HCT116 (cell line): Measurements from ENCODE around the gene TMPRSS11E. TPM values are rescaled to one million over a fixed set of nuclear protein-coding genes. Genes with fewer than 3 reads are reported as not detected.
A peak's percentile ranks its signal among the peaks of the same experiment; 100 is the strongest.

Experiments used
- ATAC-seq: fragments of 200-7000 bp; cut with Tn5 transposase; 2 replicates; pipeline ENCODE4 v1.9.1; 2020; ENCODE audit warnings: mild to moderate bottlenecking, moderate library complexity
- Bru-seq: library from RNA; stranded (reverse); fragments of 400-500 nt; gene quantifications from one replicate; lab custom pipeline; 2021; lab: Mats Ljungman, UMichigan
- BruChase-seq, 2 experiments: library from RNA; stranded (reverse); fragments of 400-500 nt; gene quantifications; one replicate each; lab custom pipeline; 2021; lab: Mats Ljungman, UMichigan
- BruUV-seq: library from RNA; stranded (reverse); fragments of 400-500 nt; replicated peaks from 2 replicates; lab custom pipeline; 2021; lab: Mats Ljungman, UMichigan
- CTCF ChIA-PET: fragments of 300-600 bp; sonication (Branson Sonifier 250); formaldehyde crosslinking; loops from one replicate; lab custom pipeline; 2021; ENCODE audit warnings: antibody characterized with exemption; lab: Charles Lee
- POLR2A ChIA-PET: fragments of 300-600, 350-600 bp; sonication (Branson Sonifier 250); formaldehyde crosslinking; loops from one replicate; lab custom pipeline; 2021; ENCODE audit warnings: antibody characterized with exemption; lab: Charles Lee
- RAD21 ChIA-PET, 2 experiments: fragments of 300-600 bp; sonication (Branson Sonifier 250); formaldehyde crosslinking; loops; one replicate each; lab custom pipeline; 2023; ENCODE audit warnings: low total read pairs in 2 of 2; ENCODE audit not compliant: uncharacterized antibody in 2 of 2, unreplicated experiment in 2 of 2, low non-redundant PET in 1 of 2; lab: Charles Lee
- DNase-seq: peaks from one replicate; pipeline ENCODE4 v3.0.0-alpha.2; 2010; ENCODE audit warnings: low read depth, low spot score
- H2AFZ ChIP-seq: fragments of 200-600 bp; shearing (Covaris generic), sonication (generic); 2 replicates; pipeline ENCODE4 v1.6.1; 2017; ENCODE audit warnings: low read depth, mixed run types, mixed read lengths, antibody characterized with exemption, low read length; ENCODE audit not compliant: poor library complexity, severe bottlenecking
- H3K27ac ChIP-seq: 2 replicates; pipeline ENCODE4 v1.5.1; 2012; ENCODE audit warnings: low read depth, low read length
- H3K27me3 ChIP-seq: fragments of 200-600 bp; sonication (generic); 2 replicates; pipeline ENCODE4 v1.6.1; 2016; ENCODE audit warnings: mixed run types, low read length, mixed read lengths; ENCODE audit not compliant: insufficient read depth
- H3K36me3 ChIP-seq, 2 experiments: fragments of 200-500 bp in 1 of 2; fragments of 200-600 bp in 1 of 2; sonication (Bioruptor generic) in 1 of 2; sonication (generic) in 1 of 2; 2 replicates each; pipeline versions ENCODE4 v1.5.1 to v1.6.1; 2014 to 2016; ENCODE audit warnings: low read length in 2 of 2, inconsistent platforms in 1 of 2, mixed read lengths in 1 of 2, mixed run types in 1 of 2; ENCODE audit not compliant: insufficient read depth in 2 of 2, control insufficient read depth in 1 of 2
- H3K4me1 ChIP-seq, 2 experiments: fragments of 200-600 bp in 1 of 2; sonication (generic) in 1 of 2; 2 replicates each; pipeline versions ENCODE4 v1.5.1 to v1.6.1; 2012 to 2017; ENCODE audit warnings: low read length in 2 of 2, inconsistent platforms in 1 of 2, mild to moderate bottlenecking in 1 of 2, mixed read lengths in 1 of 2, mixed run types in 1 of 2, moderate library complexity in 1 of 2; ENCODE audit not compliant: insufficient read depth in 2 of 2, control insufficient read depth in 1 of 2
- H3K4me2 ChIP-seq: fragments of 200-600 bp; sonication (generic); 2 replicates; pipeline ENCODE4 v1.6.1; 2017; ENCODE audit warnings: mixed run types, low read length, mixed read lengths
- H3K4me3 ChIP-seq, 2 experiments: fragments of 200-600 bp in 1 of 2; sonication (generic) in 1 of 2; replicated peaks in 1 of 2; 2 replicates each; pipeline ENCODE4 v1.5.1; 2011 to 2016; ENCODE audit warnings: low read length in 2 of 2, control low read depth in 1 of 2, low read depth in 1 of 2, mild to moderate bottlenecking in 1 of 2, mixed read lengths in 1 of 2, mixed run types in 1 of 2
- H3K79me2 ChIP-seq: fragments of 200-600 bp; sonication (generic); 2 replicates; pipeline ENCODE4 v1.6.1; 2017; ENCODE audit warnings: mild to moderate bottlenecking, mixed run types, low read length, moderate library complexity, mixed read lengths; ENCODE audit not compliant: insufficient read depth
- H3K9ac ChIP-seq: fragments of 200-600 bp; sonication (generic); 2 replicates; pipeline ENCODE4 v1.6.1; 2016; ENCODE audit warnings: low read length, mixed read lengths
- H3K9me2 ChIP-seq: fragments of 200-600 bp; sonication (generic), shearing (Covaris generic); 2 replicates; pipeline ENCODE4 v1.6.1; 2017; ENCODE audit warnings: mixed run types, mild to moderate bottlenecking, moderate library complexity; ENCODE audit not compliant: insufficient read depth
- H3K9me3 ChIP-seq, 2 experiments: fragments of 200-500 bp in 1 of 2; fragments of 200-600 bp in 1 of 2; sonication (Bioruptor generic) in 1 of 2; sonication (generic) in 1 of 2; 2 replicates each; pipeline ENCODE4 v1.6.1; 2014 to 2017; ENCODE audit warnings: low read length in 2 of 2, mixed read lengths in 2 of 2, inconsistent platforms in 1 of 2, low read depth in 1 of 2, mild to moderate bottlenecking in 1 of 2, mixed run types in 1 of 2, moderate library complexity in 1 of 2; ENCODE audit not compliant: control insufficient read depth in 1 of 2, insufficient read depth in 1 of 2
- H4K20me1 ChIP-seq: fragments of 200-600 bp; sonication (generic), shearing (Covaris generic); 2 replicates; pipeline ENCODE4 v1.6.1; 2017; ENCODE audit warnings: mixed run types, mild to moderate bottlenecking, moderate library complexity; ENCODE audit not compliant: insufficient read depth
- CBX3 ChIP-seq: IDR thresholded peaks from 2 replicates; pipeline ENCODE4 v1.6.1; 2012; ENCODE audit warnings: low read depth
- ELF1 ChIP-seq: IDR thresholded peaks from 2 replicates; pipeline ENCODE4 v1.6.1; 2012; ENCODE audit warnings: low read depth, borderline replicate concordance
- EZH2phosphoT487 ChIP-seq: fragments of 200-600 bp; IDR thresholded peaks from 2 replicates; pipeline ENCODE4 v1.6.1; 2018; ENCODE audit warnings: antibody characterized with exemption, borderline replicate concordance
- FOSL1 ChIP-seq: IDR thresholded peaks from 2 replicates; pipeline ENCODE4 v1.6.1; 2012; ENCODE audit warnings: low read depth
- JUND ChIP-seq: IDR thresholded peaks from 2 replicates; pipeline ENCODE4 v1.6.1; 2012
- POLR2A ChIP-seq: IDR thresholded peaks from 2 replicates; pipeline ENCODE4 v1.7.0; 2011; ENCODE audit warnings: borderline replicate concordance; ENCODE audit not compliant: insufficient read depth, insufficient read length; ENCODE audit errors: extremely low read depth
- POLR2AphosphoS5 ChIP-seq: IDR thresholded peaks from 2 replicates; pipeline ENCODE4 v1.6.1; 2011; ENCODE audit warnings: mild to moderate bottlenecking, low read depth, low read length, moderate library complexity
- RAD21 ChIP-seq: IDR thresholded peaks from 2 replicates; pipeline ENCODE4 v1.6.1; 2012; ENCODE audit warnings: low read depth, mild to moderate bottlenecking
- REST ChIP-seq: IDR thresholded peaks from 2 replicates; pipeline ENCODE4 v1.6.1; 2012; ENCODE audit warnings: low read depth
- SIN3A ChIP-seq: IDR thresholded peaks from 2 replicates; pipeline ENCODE4 v1.6.1; 2012; ENCODE audit warnings: low read depth
- SP1 ChIP-seq: IDR thresholded peaks from 2 replicates; pipeline ENCODE4 v1.6.1; 2012; ENCODE audit warnings: low read depth
- SRF ChIP-seq: IDR thresholded peaks from 2 replicates; pipeline ENCODE4 v1.6.1; 2012; ENCODE audit warnings: low read depth
- ZFX ChIP-seq: fragments of 450-650 bp; IDR thresholded peaks from 2 replicates; pipeline ENCODE4 v1.6.1; 2017
- ZNF274 ChIP-seq: fragments of 200-500 bp; sonication (Bioruptor generic); IDR thresholded peaks from 2 replicates; pipeline ENCODE4 v1.6.1; 2014; ENCODE audit warnings: mild to moderate bottlenecking, low read depth, low read length, inconsistent platforms
- intact Hi-C: fragments of 100-400 bp; cut with micrococcal nuclease; formaldehyde crosslinking; loops from 2 replicates; pipeline ENCODE4 v1.10.0; 2022
- long read RNA-seq: library from polyadenylated mRNA; unstranded; transcript quantifications from one replicate; pipeline ENCODE4 v2.0.0, GENCODE V29; 2021; ENCODE audit not compliant: unreplicated experiment
- polyA plus RNA-seq: library from polyadenylated mRNA; unstranded; fragments of >200 nt; gene quantifications from 2 replicates; pipeline ENCODE4 v1.2.1, GENCODE V29; 2012; ENCODE audit warnings: missing spikeins
- total RNA-seq: library from RNA; stranded (reverse); gene quantifications from one replicate; pipeline ENCODE4 v1.2.1, GENCODE V29; 2021; ENCODE audit not compliant: unreplicated experiment

The TMPRSS11E gene
- not detected for total RNA-seq
- 0.02 and 0.10 TPM in 2 replicates for polyA plus RNA-seq
- percentile 8 among the genes with signal in this experiment for Bru-seq, nascent RNA
- BruChase-seq, experiment 1, labeled RNA remaining after a 6-hour chase: percentile 12 among the genes with signal in this experiment
- percentile 2 among the genes with signal in this experiment for BruChase-seq, experiment 2, labeled RNA remaining after a 2-hour chase
- long read RNA-seq: 0 reads

GRCh38 chr4:68447201-68447600, at the start of gene TMPRSS11E:
Gene TMPRSS11E, plus strand, starts transcription at chr4:68447463. Its CDS starts 50 bp downstream, at chr4:68447513.
- POLR2A ChIA-PET: no interaction called here
- Histone ChIP-seq H3K9me3 (no peaks in the 10 kb centered on the region), H2AFZ (peak within 1 kb of the TSS; percentile 27)
- no TSS peak for BruUV-seq
- TF ChIP-seq POLR2A (no peak), SP1 (peak; percentile 24; the same call in 1 of the 2 replicates), JUND (0 out of 2 replicates have a peak, but pooled peaks have one; percentile 9)
- TF ChIP-seq, all 23 proteins: peak for 2
- Histone ChIP-seq H3K27ac (no peak within 1 kb of the TSS), H3K9me2 (no peaks in the 10 kb centered on the region), H3K4me3 (no peak within 1 kb of the TSS), H3K4me1 (peaks cover 0 to 12% of the 10 kb centered on the region in 2 experiments; a peak in 1 of 4 replicates), H3K4me2 (no peak within 1 kb of the TSS; the same call in 1 of the 2 replicates), H3K36me3 (no peaks in the 10 kb centered on the region), H3K79me2 (no peaks in the 10 kb centered on the region), H4K20me1 (no peaks in the 10 kb centered on the region), H3K9ac (no peak within 1 kb of the TSS), H3K27me3 (no peaks in the 10 kb centered on the region)
- CTCF ChIA-PET: no interaction called here
- RAD21 ChIA-PET: no interaction called here
- ATAC-seq (no peak), DNase-seq (peak; percentile 26)
- intact Hi-C loops: no loop called here

- no TSS peak for BruUV-seq
- no peaks in the 10 kb centered on the region for H4K20me1 ChIP-seq
- no peak overlapping the region for H3K4me3 ChIP-seq
- no peaks in the 10 kb centered on the region for H3K4me1 ChIP-seq
- DNase-seq: no peak
- no peak for ATAC-seq
- H3K36me3 ChIP-seq: no peaks in the 10 kb centered on the region
- ChIA-PET CTCF (no interaction called here), POLR2A (no interaction called here), RAD21 (no interaction called here)
- intact Hi-C loops: no loop called here
- no peaks in the 10 kb centered on the region for H3K9me3 ChIP-seq
- TF ChIP-seq POLR2A (no peak), CBX3 (no peak), SRF (no peak), ZFX (no peak), REST (no peak), JUND (no peak), RAD21 (no peak), EZH2phosphoT487 (no peak), ELF1 (no peak), SP1 (no peak), ZNF274 (no peak), FOSL1 (no peak), POLR2AphosphoS5 (no peak), SIN3A (no peak)
- no peaks in the 10 kb centered on the region for H3K9me2 ChIP-seq
- H3K9ac ChIP-seq: no peak overlapping the region
- no peaks in the 10 kb centered on the region for H3K27me3 ChIP-seq
- H3K4me2 ChIP-seq: no peak overlapping the region
- no peaks in the 10 kb centered on the region for H3K79me2 ChIP-seq
- H2AFZ ChIP-seq: no peak overlapping the region
- no peak overlapping the region for H3K27ac ChIP-seq
These were observed 48.0 kb upstream of the TMPRSS11E start for GRCh38 chr4:68399306-68399705.
